ENCODE data around the gene OR2M2.

The OR2M2 gene, protein sequence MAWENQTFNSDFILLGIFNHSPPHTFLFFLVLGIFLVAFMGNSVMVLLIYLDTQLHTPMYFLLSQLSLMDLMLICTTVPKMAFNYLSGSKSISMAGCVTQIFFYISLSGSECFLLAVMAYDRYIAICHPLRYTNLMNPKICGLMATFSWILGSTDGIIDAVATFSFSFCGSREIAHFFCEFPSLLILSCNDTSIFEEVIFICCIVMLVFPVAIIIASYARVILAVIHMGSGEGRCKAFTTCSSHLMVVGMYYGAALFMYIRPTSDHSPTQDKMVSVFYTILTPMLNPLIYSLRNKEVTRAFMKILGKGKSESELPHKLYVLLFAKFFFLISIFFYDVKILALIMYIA

DNA sequence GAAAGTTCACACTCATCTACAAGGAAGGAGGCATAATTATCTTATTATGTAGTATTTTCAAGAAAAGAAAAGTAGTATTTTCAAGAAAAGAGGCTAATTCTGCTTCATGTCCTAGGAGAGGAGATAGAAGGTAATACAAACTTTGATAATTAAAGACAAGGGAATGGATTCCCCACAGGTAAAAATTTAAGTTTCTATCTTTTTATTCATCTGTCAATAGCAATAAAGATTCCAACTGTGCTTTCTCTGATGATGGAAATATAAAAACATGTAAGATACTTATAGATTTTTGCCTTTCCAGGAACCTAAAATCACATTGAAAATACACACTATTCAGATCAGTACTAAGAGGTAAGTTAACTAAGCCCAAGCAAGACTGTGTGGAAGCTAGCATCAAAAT, at the start of gene OR2M2:
Gene OR2M2 (plus strand): TSS at position 301 of the 400 bp plus-strand sequence. CDS start 5,165 bp downstream, outside the sequence.
- no peak for DNase-seq (ENCODE audit: low spot score)

DNA sequence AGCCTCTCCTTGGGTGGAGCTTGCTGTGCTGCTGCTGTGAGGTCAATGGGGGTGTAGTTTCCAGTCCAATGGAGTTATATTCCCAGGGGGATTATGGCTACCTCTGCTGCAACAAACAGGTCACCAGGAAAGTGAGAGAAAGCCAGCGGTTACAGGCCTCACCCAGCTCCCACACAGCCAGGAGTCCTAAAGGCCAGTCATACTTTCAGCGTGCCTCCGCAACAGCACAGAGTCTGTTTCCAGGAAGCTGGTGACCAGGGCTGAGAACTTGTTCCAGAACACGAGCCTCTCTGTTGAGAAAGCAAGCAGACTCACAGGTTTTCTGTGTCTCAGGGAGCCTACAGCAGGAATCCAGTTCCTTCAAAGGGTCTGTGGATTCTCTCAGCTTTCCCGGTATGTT, 47.0 kb upstream of the OR2M2 start:
- DNase-seq (ENCODE audit: low spot score): no peak

- no peak for DNase-seq (ENCODE audit: low spot score)
Measured at GRCh38 chr1:248136811-248137210, 37.8 kb upstream of the OR2M2 start.

GRCh38 chr1:248140846-248141245, 33.8 kb upstream of the OR2M2 start:
- no peak for DNase-seq (ENCODE audit: low spot score)

DNA sequence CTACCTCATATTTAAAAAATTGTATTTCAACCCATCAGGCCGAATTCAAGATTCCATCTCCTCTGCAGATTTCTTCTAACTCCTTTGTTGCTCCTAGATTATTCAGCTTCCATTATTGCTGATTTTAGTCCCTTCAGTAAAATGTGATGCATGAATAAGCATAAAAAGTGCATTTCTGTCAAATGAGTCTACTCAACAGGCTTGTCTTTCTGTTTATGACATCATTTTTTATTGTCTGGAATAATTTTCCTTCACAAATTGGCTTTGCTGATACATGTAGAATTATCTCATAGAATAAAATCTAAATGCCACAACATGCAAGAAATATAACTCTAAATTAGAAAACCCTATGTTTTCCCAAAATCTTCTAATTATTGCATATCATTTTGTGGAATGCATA, 31.3 kb upstream of the OR2M2 start:
- DNase-seq (ENCODE audit: low spot score): no peak

GRCh38 chr1:248144513-248145198, 30.0 kb upstream of the OR2M2 start, which contains the start of gene OR2M5:
Gene OR2M5 (plus strand): TSS chr1:248145148. CDS start chr1:248145148, 0 bp downstream.
- DNase-seq (ENCODE audit: low spot score): no peak

GRCh38 chr1:248152056-248152827, 22.4 kb upstream of the OR2M2 start:
- no peak for DNase-seq (ENCODE audit: low spot score)

GRCh38 chr1:248155927-248156326, 18.7 kb upstream of the OR2M2 start:
- DNase-seq (ENCODE audit: low spot score): no peak

DNA sequence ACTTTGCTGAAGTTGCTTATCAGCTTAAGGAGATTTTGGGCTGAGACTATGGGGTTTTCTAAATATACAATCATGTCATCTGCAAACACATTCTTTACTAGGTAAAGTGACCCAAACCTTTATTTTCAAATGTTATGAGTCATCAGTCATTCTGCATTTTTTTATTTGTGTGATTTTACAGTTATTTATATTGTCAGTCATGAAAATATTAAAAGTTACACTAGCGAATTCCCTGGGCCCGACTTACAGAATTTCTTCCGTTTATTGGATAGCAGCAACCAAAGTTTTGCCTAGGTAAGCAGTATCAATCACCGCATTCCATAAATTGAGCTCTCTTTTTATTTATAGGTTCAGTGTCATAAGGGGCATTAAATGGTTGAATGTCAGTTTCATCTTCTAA, 15.9 kb upstream of the OR2M2 start:
- DNase-seq (ENCODE audit: low spot score): no peak

DNA sequence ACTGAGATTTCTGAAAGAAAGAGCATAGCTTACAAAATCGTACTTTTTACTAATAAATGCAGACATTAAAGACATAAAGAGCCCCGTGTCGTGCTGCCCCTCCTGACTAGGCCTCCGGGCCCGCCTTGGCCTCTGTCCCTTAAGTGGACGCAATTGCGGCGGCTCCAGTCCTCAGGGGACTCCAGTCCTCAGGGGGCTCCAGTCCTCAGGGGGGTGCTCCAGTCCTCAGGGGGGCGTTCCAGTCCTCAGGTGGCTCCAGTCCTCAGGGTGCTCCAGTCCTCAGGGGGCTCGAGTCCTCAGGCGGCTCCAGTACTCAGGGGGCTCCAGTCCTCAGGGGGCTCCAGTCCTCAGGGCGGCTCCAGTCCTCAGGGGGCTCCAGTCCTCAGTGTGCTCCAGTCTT, 10.6 kb upstream of the OR2M2 start:
- DNase-seq (ENCODE audit: low spot score): no peak

GRCh38 chr1:248165186-248165585, 9.4 kb upstream of the OR2M2 start:
- DNase-seq (ENCODE audit: low spot score): no peak

GRCh38 chr1:248183996-248184395, 9.4 kb downstream of the OR2M2 start:
- no peak for DNase-seq (ENCODE audit: low spot score)

DNA sequence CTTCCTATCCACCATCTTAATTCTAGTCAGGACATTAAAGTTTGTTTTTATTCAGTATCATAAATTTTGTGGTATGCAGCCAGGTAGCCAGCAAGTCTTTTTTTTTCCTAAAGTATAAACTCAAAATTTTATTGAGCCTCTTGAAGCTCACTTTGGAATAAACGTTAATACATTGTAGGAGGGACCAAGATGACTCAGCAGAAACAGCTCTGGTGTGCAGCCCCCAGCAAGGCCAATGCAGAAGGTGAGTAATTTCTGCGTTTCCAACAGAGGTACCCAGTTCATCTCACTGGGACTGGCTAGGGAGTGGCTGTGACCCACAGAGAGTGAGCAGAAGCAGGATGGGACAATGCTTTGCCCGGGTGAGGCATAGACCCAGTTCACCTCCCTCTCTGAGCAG, 12.7 kb downstream of the OR2M2 start:
- no peak for DNase-seq (ENCODE audit: low spot score)

DNA sequence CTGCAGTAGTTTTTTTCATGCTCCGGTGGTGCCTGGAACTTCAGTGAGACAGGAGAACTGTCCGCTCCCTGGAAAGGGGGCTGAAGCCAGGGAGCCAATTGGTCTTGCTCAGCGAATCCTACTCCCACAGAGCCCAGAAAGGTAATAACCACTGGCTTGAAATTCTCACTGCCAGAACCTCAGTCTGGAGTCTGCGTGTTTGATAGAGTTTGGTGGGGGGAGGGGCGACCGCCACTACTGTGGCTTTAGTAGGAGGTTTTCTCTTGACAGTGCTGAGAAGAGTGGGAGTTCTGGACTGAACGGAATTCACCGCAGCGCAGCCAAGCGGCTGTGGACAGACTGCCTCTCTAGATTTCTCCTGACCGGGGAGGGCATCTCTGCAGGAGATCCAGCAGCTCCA, 14.4 kb downstream of the OR2M2 start:
- DNase-seq (ENCODE audit: low spot score): peak; percentile 11

GRCh38 chr1:248194117-248194516, 19.5 kb downstream of the OR2M2 start:
- DNase-seq (ENCODE audit: low spot score): no peak

DNA sequence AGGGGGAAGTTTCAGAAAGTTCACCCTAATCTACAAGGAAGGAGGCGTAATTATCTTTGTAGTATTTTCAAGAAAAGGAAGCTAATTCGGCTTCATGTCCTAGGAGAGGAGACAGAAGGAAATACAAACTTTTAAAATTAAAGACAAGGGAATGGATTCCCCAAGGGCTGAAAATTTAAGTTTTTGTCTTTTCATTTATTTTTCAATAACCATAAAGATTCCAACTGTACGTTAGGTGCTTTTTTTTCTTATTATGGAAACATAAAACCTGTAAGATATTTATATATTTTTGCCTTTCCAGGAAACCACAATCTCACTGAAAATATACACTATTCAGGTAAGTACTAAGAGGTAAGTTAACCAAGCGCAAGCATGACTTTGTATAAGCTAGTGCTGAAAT, 22.3 kb downstream of the OR2M2 start, which contains the start of gene OR2M3:
Gene OR2M3 (plus strand): TSS at position 301 of the 400 bp plus-strand sequence. CDS start 5,803 bp downstream, outside the sequence.
- no peak for DNase-seq (ENCODE audit: low spot score)

DNA sequence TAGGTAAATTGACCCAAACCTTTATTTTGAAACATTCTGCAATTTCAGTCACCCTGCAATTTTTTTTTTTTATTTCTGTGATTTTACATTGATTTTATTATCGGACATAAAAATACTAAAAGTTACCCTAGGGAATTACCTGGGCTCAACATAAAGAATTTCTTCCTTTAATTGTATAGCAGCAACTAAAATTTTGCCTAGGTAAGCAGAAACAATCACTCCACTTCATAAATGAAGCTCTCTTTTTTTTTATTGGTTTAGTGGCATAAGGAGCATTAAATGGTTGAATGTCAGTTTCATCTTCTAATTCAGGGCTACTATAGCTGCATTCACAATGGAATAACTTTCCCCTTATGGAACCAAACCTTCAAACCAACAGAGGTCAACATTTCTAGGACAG, 41.3 kb downstream of the OR2M2 start:
- no peak for DNase-seq (ENCODE audit: low spot score)

GRCh38 chr1:248225537-248225936, 50.9 kb downstream of the OR2M2 start:
- no peak for DNase-seq (ENCODE audit: low spot score)

DNA sequence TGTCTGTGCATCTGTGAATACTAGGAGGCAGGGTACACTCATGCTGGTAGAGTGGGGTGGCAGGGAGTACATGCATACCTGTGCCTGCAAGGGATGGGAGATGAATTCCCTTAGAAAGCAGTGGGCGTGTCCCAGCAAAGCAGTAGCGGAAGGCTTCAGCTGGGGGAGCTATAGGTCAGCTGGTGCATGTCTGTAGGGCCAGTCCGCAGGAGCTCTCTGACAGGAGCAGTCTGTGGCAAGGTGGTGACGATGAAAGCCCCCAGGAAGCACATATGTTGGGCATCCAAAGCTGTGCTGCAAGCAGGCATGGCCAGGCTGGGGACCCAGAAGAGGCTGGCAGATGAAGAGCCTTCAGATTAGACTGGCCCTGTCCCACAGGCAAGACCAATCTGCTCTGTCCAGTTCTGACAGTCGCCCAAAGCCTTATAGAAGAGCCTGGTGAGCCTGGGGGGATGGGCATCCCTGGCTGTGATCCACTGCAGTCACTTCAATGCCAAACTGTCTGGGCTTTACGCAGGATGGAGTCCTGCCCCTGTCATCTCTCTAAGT, 54.8 kb downstream of the OR2M2 start:
- no peak for DNase-seq (ENCODE audit: low spot score)

All from COLO829 (cell line).